IMR-90 (cell line): Measurements from ENCODE around the gene LCE1E. TPM values are rescaled to one million over a fixed set of nuclear protein-coding genes. Genes with fewer than 3 reads are reported as not detected.

Source experiments
- ATAC-seq: fragments of 200-7000 bp; cut with Tn5 transposase; 2 replicates; pipeline ENCODE4 v1.9.1; 2020; ENCODE audit warnings: low read depth, mild to moderate bottlenecking, moderate library complexity
- BruUV-seq: library from RNA; stranded (reverse); fragments of 400-500 nt; replicated peaks from 2 replicates; lab custom pipeline; 2021; lab: Mats Ljungman, UMichigan
- CTCF ChIA-PET: fragments of 300-600 bp; formaldehyde crosslinking; extraction: SDS; loops from one replicate; lab custom pipeline; 2021; ENCODE audit warnings: antibody characterized with exemption; lab: Yijun Ruan, JAX
- POLR2A ChIA-PET: fragments of 300-600 bp; sonication (Branson Sonifier 250); formaldehyde crosslinking; loops from one replicate; lab custom pipeline; 2022; ENCODE audit warnings: antibody characterized with exemption; ENCODE audit not compliant: unreplicated experiment; lab: Charles Lee
- DNase-seq: peaks from one replicate; pipeline ENCODE4 v3.0.0; 2013
- H2AFZ ChIP-seq: replicated peaks from 2 replicates; pipeline ENCODE3; 2013; ENCODE audit warnings: low read length, mild to moderate bottlenecking; ENCODE audit not compliant: poor library complexity
- H2AK5ac ChIP-seq: 2 replicates; pipeline ENCODE4 v1.6.1; 2013; ENCODE audit warnings: low read depth, low read length, inconsistent platforms
- H2AK9ac ChIP-seq: replicated peaks from 2 replicates; pipeline ENCODE3; 2013; ENCODE audit warnings: mild to moderate bottlenecking, low read depth, low read length, moderate library complexity; ENCODE audit not compliant: poor library complexity
- H2BK120ac ChIP-seq: 2 replicates; pipeline ENCODE4 v1.6.1; 2013; ENCODE audit warnings: low read depth, low read length, inconsistent platforms
- H2BK15ac ChIP-seq: 3 replicates; pipeline ENCODE4 v1.6.1; 2013; ENCODE audit warnings: low read depth, low read length, inconsistent platforms
- H2BK20ac ChIP-seq: 2 replicates; pipeline ENCODE4 v1.6.1; 2013; ENCODE audit warnings: low read depth, mild to moderate bottlenecking, inconsistent platforms, low read length, moderate library complexity
- H2BK5ac ChIP-seq: 2 replicates; pipeline ENCODE4 v1.6.1; 2013; ENCODE audit warnings: mild to moderate bottlenecking, low read depth, low read length, inconsistent platforms; ENCODE audit not compliant: poor library complexity, severe bottlenecking
- H3K14ac ChIP-seq: replicated peaks from 2 replicates; pipeline ENCODE4 v1.6.1; 2013; ENCODE audit warnings: low read depth, low read length, inconsistent platforms
- H3K18ac ChIP-seq: 2 replicates; pipeline ENCODE4 v1.6.1; 2013; ENCODE audit warnings: low read depth, low read length, control low read depth
- H3K23ac ChIP-seq: 2 replicates; pipeline ENCODE4 v1.6.1; 2013; ENCODE audit warnings: low read depth, low read length, inconsistent platforms
- H3K27ac ChIP-seq: 2 replicates; pipeline ENCODE4 v1.5.1; 2013; ENCODE audit warnings: mild to moderate bottlenecking, control low read depth, low read length; ENCODE audit not compliant: insufficient read depth
- H3K27me3 ChIP-seq: 2 replicates; pipeline ENCODE4 v1.6.1; 2013; ENCODE audit warnings: low read length; ENCODE audit not compliant: control insufficient read depth, insufficient read depth
- H3K36me3 ChIP-seq: 2 replicates; pipeline ENCODE4 v1.6.1; 2013; ENCODE audit warnings: low read length, mixed read lengths; ENCODE audit not compliant: control insufficient read depth, insufficient read depth
- H3K4ac ChIP-seq: 2 replicates; pipeline ENCODE4 v1.6.1; 2013; ENCODE audit warnings: low read depth, low read length, inconsistent platforms
- H3K4me1 ChIP-seq: 2 replicates; pipeline ENCODE4 v1.6.1; 2013; ENCODE audit warnings: low read length, mixed read lengths; ENCODE audit not compliant: control insufficient read depth, insufficient read depth
- H3K4me2 ChIP-seq: 2 replicates; pipeline ENCODE4 v1.6.1; 2013; ENCODE audit warnings: low read depth, mild to moderate bottlenecking, control low read depth, low read length, moderate library complexity
- H3K4me3 ChIP-seq: 2 replicates; pipeline ENCODE4 v1.5.1; 2013; ENCODE audit warnings: low read depth, mild to moderate bottlenecking, control low read depth, low read length, moderate library complexity; ENCODE audit not compliant: insufficient read depth
- H3K56ac ChIP-seq: 2 replicates; pipeline ENCODE4 v1.6.1; 2013; ENCODE audit warnings: low read length, inconsistent platforms; ENCODE audit not compliant: insufficient read depth; ENCODE audit errors: extremely low read depth
- H3K79me1 ChIP-seq, 2 experiments: 2 replicates each; pipeline ENCODE4 v1.6.1; 2013; ENCODE audit warnings: low read length in 2 of 2, inconsistent platforms in 1 of 2, low read depth in 1 of 2
- H3K9ac ChIP-seq: 2 replicates; pipeline ENCODE4 v1.6.1; 2013; ENCODE audit warnings: low read depth, low read length, control low read depth
- H3K9me1 ChIP-seq: 2 replicates; pipeline ENCODE4 v1.6.1; 2013; ENCODE audit warnings: low read length, inconsistent platforms; ENCODE audit not compliant: insufficient read depth
- H3K9me3 ChIP-seq: 2 replicates; pipeline ENCODE4 v1.6.1; 2013; ENCODE audit warnings: low read length; ENCODE audit not compliant: control insufficient read depth, insufficient read depth
- H4K20me1 ChIP-seq: 2 replicates; pipeline ENCODE4 v1.6.1; 2013; ENCODE audit warnings: low read length, inconsistent platforms; ENCODE audit not compliant: insufficient read depth
- H4K5ac ChIP-seq: 2 replicates; pipeline ENCODE4 v1.6.1; 2013; ENCODE audit warnings: mild to moderate bottlenecking, low read depth, low read length, control low read depth
- H4K8ac ChIP-seq, 2 experiments: 2 replicates each; pipeline ENCODE4 v1.6.1; 2013; ENCODE audit warnings: low read depth in 2 of 2, low read length in 2 of 2, control low read depth in 1 of 2, inconsistent platforms in 1 of 2
- H4K91ac ChIP-seq: 2 replicates; pipeline ENCODE4 v1.6.1; 2013; ENCODE audit warnings: low read depth, low read length, inconsistent platforms; ENCODE audit not compliant: insufficient read depth
- BHLHE40 ChIP-seq: fragments of 150-350 bp; IDR thresholded peaks from 2 replicates; pipeline ENCODE4 v1.6.1; 2016; ENCODE audit warnings: mild to moderate bottlenecking, low read depth, low read length
- CEBPB ChIP-seq: IDR thresholded peaks from 2 replicates; pipeline ENCODE4 v1.6.1; 2012; ENCODE audit warnings: low read depth, low read length, improper control_type of control experiment
- CHD1 ChIP-seq: IDR thresholded peaks from 2 replicates; pipeline ENCODE4 v1.6.1; 2012; ENCODE audit warnings: low read depth, low read length, improper control_type of control experiment
- CTCF ChIP-seq: conservative IDR thresholded peaks from 2 replicates; pipeline ENCODE4 v1.5.1; 2012; ENCODE audit warnings: mild to moderate bottlenecking, low read depth, low read length, improper control_type of control experiment
- ELK1 ChIP-seq: fragments of 150-350 bp; IDR thresholded peaks from 2 replicates; pipeline ENCODE4 v1.6.1; 2016; ENCODE audit warnings: low read depth, mild to moderate bottlenecking, low read length, moderate library complexity, borderline replicate concordance
- FOS ChIP-seq: fragments of 150-350 bp; IDR thresholded peaks from 2 replicates; pipeline ENCODE4 v1.6.1; 2016; ENCODE audit warnings: low read depth, low read length
- MAFK ChIP-seq: IDR thresholded peaks from 2 replicates; pipeline ENCODE4 v1.6.1; 2012; ENCODE audit warnings: low read depth, low read length, improper control_type of control experiment
- MAZ ChIP-seq: IDR thresholded peaks from 2 replicates; pipeline ENCODE4 v1.6.1; 2012; ENCODE audit warnings: low read depth, mild to moderate bottlenecking, low read length, improper control_type of control experiment, moderate library complexity, borderline replicate concordance
- MXI1 ChIP-seq: IDR thresholded peaks from 2 replicates; pipeline ENCODE4 v1.6.1; 2012; ENCODE audit warnings: low read depth, mild to moderate bottlenecking, low read length, moderate library complexity, borderline replicate concordance
- NFE2L2 ChIP-seq: fragments of 150-350 bp; IDR thresholded peaks from 2 replicates; pipeline ENCODE4 v1.6.1; 2016; ENCODE audit warnings: low read depth, mild to moderate bottlenecking, low read length
- POLR2A ChIP-seq: IDR thresholded peaks from 2 replicates; pipeline ENCODE4 v1.6.1; 2012; ENCODE audit warnings: mild to moderate bottlenecking, low read depth, low read length
- RAD21 ChIP-seq: IDR thresholded peaks from 2 replicates; pipeline ENCODE4 v1.6.1; 2012; ENCODE audit warnings: low read length, improper control_type of control experiment
- RCOR1 ChIP-seq: IDR thresholded peaks from 2 replicates; pipeline ENCODE4 v1.6.1; 2012; ENCODE audit warnings: mild to moderate bottlenecking, low read length, improper control_type of control experiment; ENCODE audit not compliant: insufficient replicate concordance
- RFX5 ChIP-seq: IDR thresholded peaks from 2 replicates; pipeline ENCODE4 v1.8.0; 2012; ENCODE audit warnings: low read depth, mild to moderate bottlenecking, low read length, moderate library complexity
- SMC3 ChIP-seq: fragments of 150-350 bp; IDR thresholded peaks from 2 replicates; pipeline ENCODE4 v1.6.1; 2016; ENCODE audit warnings: low read depth, mild to moderate bottlenecking, antibody characterized with exemption, low read length, moderate library complexity
- USF2 ChIP-seq: fragments of 150-350 bp; IDR thresholded peaks from 2 replicates; pipeline ENCODE4 v1.6.1; 2017; ENCODE audit warnings: mild to moderate bottlenecking, antibody characterized with exemption, low read length, low read depth
- WGBS, 2 experiments: methylation state at CpG; one replicate each; pipeline versions ENCODE4 v1.1.5 to v1.1.7; 2013; ENCODE audit warnings: missing lambda C conversion rate in 2 of 2; ENCODE audit not compliant: insufficient read length in 1 of 2; ENCODE audit errors: extremely low coverage in 2 of 2; 5-methylcytosine and 5-hydroxymethylcytosine counted together
- dilution Hi-C: fragments of 300-500 bp; cut with HindIII; formaldehyde crosslinking; loops from one replicate; pipeline ENCODE4 v1.14.3; 2018; ENCODE audit warnings: low sequenced_read_pairs; ENCODE audit not compliant: unreplicated experiment
- in situ Hi-C: fragments of 300-500 bp; cut with MboI; formaldehyde crosslinking; loops from 3 replicates; pipeline ENCODE4 v1.14.3; 2019; ENCODE audit warnings: low sequenced_read_pairs, inconsistent platforms, mixed read lengths
- intact Hi-C: fragments of 100-400 bp; cut with micrococcal nuclease; formaldehyde crosslinking; loops from 2 replicates; pipeline ENCODE4 v1.10.0; 2022
- polyA plus RNA-seq, 3 experiments: library from polyadenylated mRNA; depleted of rRNA; stranded (reverse); fragments of >200 nt; gene quantifications; 2 replicates each; pipeline ENCODE4 v1.2.3, GENCODE V29; 2012; ENCODE audit warnings: low replicate concordance in 1 of 3
- total RNA-seq: library from RNA; depleted of rRNA; stranded (reverse); fragments of >200 nt; gene quantifications from 2 replicates; pipeline ENCODE4 v1.2.3, GENCODE V29; 2012

LCE1E gene
- total and polyA plus RNA-seq, 2 of the 4 experiments (the other 2 are of a cell fraction): not detected

GRCh38 chr1:152811050-152811449 lies 25.0 kb downstream of the LCE1E start:
- no peak overlapping the region for H3K27ac ChIP-seq
- H3K56ac ChIP-seq: no peak overlapping the region
- H3K27me3 ChIP-seq: no peaks in the 10 kb centered on the region
- H3K18ac ChIP-seq: no peak overlapping the region
- H2AK5ac ChIP-seq: no peak overlapping the region
- no CpG with 5 or more reads among the region's 2 CpGs for WGBS, 2 experiments
- H2BK15ac ChIP-seq: no peak overlapping the region
- ChIA-PET POLR2A (no interaction called here), CTCF (no interaction called here)
- BruUV-seq: no TSS peak
- ATAC-seq (no peak), DNase-seq (no peak)
- TF ChIP-seq NFE2L2 (no peak), CEBPB (no peak), RCOR1 (no peak), POLR2A (no peak), FOS (no peak), CHD1 (no peak), SMC3 (no peak), MAZ (no peak), MXI1 (no peak), RFX5 (no peak), BHLHE40 (no peak), CTCF (no peak), MAFK (no peak), RAD21 (no peak), USF2 (no peak), ELK1 (no peak)
- no peak overlapping the region for H2BK120ac ChIP-seq
- intact Hi-C loops: no loop called here
- no peak overlapping the region for H3K4me2 ChIP-seq
- no peaks in the 10 kb centered on the region for H3K79me1 ChIP-seq
- no peak overlapping the region for H2AK9ac ChIP-seq
- no peaks in the 10 kb centered on the region for H3K9me1 ChIP-seq
- no peaks in the 10 kb centered on the region for H3K4me1 ChIP-seq
- no peak overlapping the region for H4K5ac ChIP-seq
- no peak overlapping the region for H2BK5ac ChIP-seq
- dilution Hi-C loops: no loop called here
- H3K23ac ChIP-seq: no peak overlapping the region
- H2BK20ac ChIP-seq: no peak overlapping the region
- no peak overlapping the region for H3K9ac ChIP-seq
- no peak overlapping the region for H4K91ac ChIP-seq
- no peaks in the 10 kb centered on the region for H4K20me1 ChIP-seq
- no peak overlapping the region for H3K4ac ChIP-seq
- H4K8ac ChIP-seq: no peak overlapping the region
- no peak overlapping the region for H3K4me3 ChIP-seq
- in situ Hi-C loops: no loop called here
- H2AFZ ChIP-seq: no peak overlapping the region
- H3K36me3 ChIP-seq: no peaks in the 10 kb centered on the region
- peaks cover 2% of the 10 kb centered on the region; the same call in 1 of the 2 replicates for H3K9me3 ChIP-seq
- H3K14ac ChIP-seq: no peak overlapping the region
